Upper lobe of left lung (tissue), 6 donors: ENCODE data around the gene TTC39A. TPM values are rescaled to one million over a fixed set of nuclear protein-coding genes. Genes with fewer than 3 reads are reported as not detected.
A peak's percentile ranks its signal among the peaks of the same experiment; 100 is the strongest.

ENCODE experiments used
- ATAC-seq, 2 donors: fragments of 200-7000 bp; cut with Tn5 transposase; one replicate each; pipeline ENCODE4 v1.9.1; 2022; ENCODE audit warnings: mild to moderate bottlenecking in 2 of 2, moderate library complexity in 2 of 2; ENCODE audit not compliant: low FRiP score in 2 of 2
- DNase-seq, 2 donors: peaks; one replicate each; pipeline ENCODE4 v3.0.0-alpha.2; 2019 to 2020
- H3K27ac ChIP-seq, 4 donors: fragments of 200-600 bp; sonication (generic); one replicate each; pipeline ENCODE4 v1.5.1; 2016 to 2019
- H3K27me3 ChIP-seq, 4 donors: fragments of 200-600 bp; sonication (generic); one replicate each; pipeline ENCODE4 v1.5.1; 2017 to 2019
- H3K36me3 ChIP-seq, 4 donors: fragments of 200-600 bp; sonication (generic); one replicate each; pipeline ENCODE4 v1.5.1; 2016 to 2019
- H3K4me1 ChIP-seq, 4 donors: fragments of 200-600 bp; sonication (generic); one replicate each; pipeline ENCODE4 v1.5.1; 2018 to 2019
- H3K4me3 ChIP-seq, 4 donors: fragments of 200-600 bp; sonication (generic); one replicate each; pipeline ENCODE4 v1.5.1; 2017 to 2019; ENCODE audit warnings: mild to moderate bottlenecking in 2 of 4, moderate library complexity in 1 of 4
- H3K9me3 ChIP-seq, 4 donors: fragments of 200-600 bp; sonication (generic); one replicate each; pipeline ENCODE4 v1.5.1; 2018 to 2019
- CTCF ChIP-seq, 6 experiments: fragments of 450-650 bp in 4 of 6; fragments of 200-600 bp in 2 of 6; sonication (generic) in 2 of 6; IDR thresholded peaks; one replicate each; pipeline ENCODE4 v1.5.1; 2016 to 2019; ENCODE audit warnings: antibody characterized with exemption in 6 of 6
- EP300 ChIP-seq, 4 donors: sonication (generic); formaldehyde crosslinking; IDR thresholded peaks; one replicate each; pipeline ENCODE4 v1.5.1; 2017; ENCODE audit warnings: antibody characterized with exemption in 4 of 4, control low read depth in 2 of 4
- POLR2A ChIP-seq, 4 donors: fragments of 450-650 bp; IDR thresholded peaks; one replicate each; pipeline ENCODE4 v1.5.1; 2016 to 2017; ENCODE audit warnings: antibody characterized with exemption in 4 of 4, mild to moderate bottlenecking in 2 of 4
- POLR2AphosphoS5 ChIP-seq, 2 donors: sonication (generic); formaldehyde crosslinking; IDR thresholded peaks; one replicate each; pipeline ENCODE4 v1.5.1; 2017; ENCODE audit warnings: antibody characterized with exemption in 2 of 2
- WGBS, 2 donors: methylation state at CpG; one replicate each; pipeline ENCODE4 v1.1.5; 2017 to 2018; 5-methylcytosine and 5-hydroxymethylcytosine counted together
- total RNA-seq, 6 donors: library from RNA; depleted of rRNA in 4 of 6; stranded (reverse); fragments of >200 nt in 4 of 6; gene quantifications; one replicate each; pipeline versions ENCODE4 v1.1.0 to v1.2.1, GENCODE V29; 2016 to 2021
- donor health status: DM: no; HTN: no; CAD: no; lungs with moderate emphysema.
- donor health status: DM: no; HTN: yes; CAD: no; lungs with severe emphysema.

Gene TTC39A
- total RNA-seq, 6 donors from 2014 or later: 33.0 to 96.4 (median 55.7) TPM

- no peaks in the 10 kb centered on the region for H3K27me3 ChIP-seq
- ATAC-seq: peak; percentile 23 to 67
- TF ChIP-seq POLR2AphosphoS5 (IDR thresholded peaks at IDR 0.05) (peak in 1 of 2 donors; percentile 12), POLR2A (IDR thresholded peaks at IDR 0.05) (no peak), EP300 (IDR thresholded peaks at IDR 0.05) (peak in 1 of 4 donors; percentile 63), CTCF (IDR thresholded peaks at IDR 0.05) (no peak)
- peak in 1 of 2 donors; percentile 54 for DNase-seq
- H3K9me3 ChIP-seq: no peaks in the 10 kb centered on the region
- WGBS, 2 donors: 73 to 76% methylated on average over 11 of the region's 11 CpGs
- H3K4me1 ChIP-seq: peaks cover 0 to 22% (median 0%) of the 10 kb centered on the region in 4 donors
- no peaks in the 10 kb centered on the region for H3K36me3 ChIP-seq
- H3K27ac ChIP-seq: peak overlapping the region in 3 of 4 donors; percentile 11 to 81 (median 61)
- no peak overlapping the region for H3K4me3 ChIP-seq
These were observed 9.1 kb downstream of the TTC39A start for GRCh38 chr1:51320967-51321923.

- WGBS, 2 donors: 91 to 94% methylated on average over 7 of the region's 7 CpGs
- Histone ChIP-seq H3K4me1 (peaks cover 10 to 54% (median 19%) of the 10 kb centered on the region in 4 donors), H3K36me3 (no peaks in the 10 kb centered on the region), H3K4me3 (no peak overlapping the region), H3K9me3 (no peaks in the 10 kb centered on the region), H3K27ac (peak overlapping the region in 1 of 4 donors; percentile 4), H3K27me3 (no peaks in the 10 kb centered on the region)
- no peak for ATAC-seq
- TF ChIP-seq POLR2AphosphoS5 (IDR thresholded peaks at IDR 0.05) (no peak), POLR2A (IDR thresholded peaks at IDR 0.05) (no peak)
- no peak for DNase-seq
These were observed 12.6 kb downstream of the TTC39A start for GRCh38 chr1:51317798-51318197.

GRCh38 chr1:51316846-51317120 lies 13.6 kb downstream of the TTC39A start:
- ATAC-seq: no peak
- no peak for TF ChIP-seq EP300 (IDR thresholded peaks at IDR 0.05)
- TF ChIP-seq POLR2A (IDR thresholded peaks at IDR 0.05): no peak
- TF ChIP-seq CTCF (IDR thresholded peaks at IDR 0.05): no peak
- no peak for TF ChIP-seq POLR2AphosphoS5 (IDR thresholded peaks at IDR 0.05)
- H3K27me3 ChIP-seq: no peaks in the 10 kb centered on the region
- H3K9me3 ChIP-seq: no peaks in the 10 kb centered on the region
- WGBS, 2 donors: 78 to 82% methylated on average over 4 of the region's 4 CpGs
- DNase-seq: no peak
- H3K4me3 ChIP-seq: no peak overlapping the region
- peaks cover 10 to 50% (median 19%) of the 10 kb centered on the region in 4 donors for H3K4me1 ChIP-seq
- no peaks in the 10 kb centered on the region for H3K36me3 ChIP-seq
- peak overlapping the region in 2 of 4 donors; percentile 74 to 81 for H3K27ac ChIP-seq

GRCh38 chr1:51316113-51316845 lies 14.1 kb downstream of the TTC39A start:
- H3K4me1 ChIP-seq: peaks cover 10 to 45% (median 19%) of the 10 kb centered on the region in 4 donors
- ATAC-seq: no peak
- no peaks in the 10 kb centered on the region for H3K36me3 ChIP-seq
- H3K27ac ChIP-seq: peak overlapping the region in 2 of 4 donors; percentile 74 to 81
- WGBS, 2 donors: 83 to 85% methylated on average over 9 of the region's 9 CpGs
- no peak overlapping the region for H3K4me3 ChIP-seq
- DNase-seq: no peak
- TF ChIP-seq CTCF (IDR thresholded peaks at IDR 0.05) (no peak), EP300 (IDR thresholded peaks at IDR 0.05) (no peak), POLR2A (IDR thresholded peaks at IDR 0.05) (no peak), POLR2AphosphoS5 (IDR thresholded peaks at IDR 0.05) (no peak)
- H3K9me3 ChIP-seq: no peaks in the 10 kb centered on the region
- no peaks in the 10 kb centered on the region for H3K27me3 ChIP-seq

- Histone ChIP-seq H3K4me1 (peaks cover 10 to 45% (median 21%) of the 10 kb centered on the region in 4 donors), H3K4me3 (no peak overlapping the region), H3K27ac (peak overlapping the region in 3 of 4 donors; percentile 66 to 81 (median 74)), H3K9me3 (no peaks in the 10 kb centered on the region), H3K36me3 (no peaks in the 10 kb centered on the region), H3K27me3 (no peaks in the 10 kb centered on the region)
- no peak for TF ChIP-seq EP300 (IDR thresholded peaks at IDR 0.05)
- TF ChIP-seq CTCF (IDR thresholded peaks at IDR 0.05): no peak
- no peak for TF ChIP-seq POLR2A (IDR thresholded peaks at IDR 0.05)
- no peak for TF ChIP-seq POLR2AphosphoS5 (IDR thresholded peaks at IDR 0.05)
- peak in 1 of 2 donors; percentile 72 for DNase-seq
- ATAC-seq: peak in 1 of 2 donors; percentile 28
- WGBS, 2 donors: 52 to 74% methylated on average over 3 of the region's 3 CpGs
These were observed 15.4 kb downstream of the TTC39A start for GRCh38 chr1:51314974-51315373.
